Measurements from ENCODE around the gene PRELID3B.

PRELID3B gene

DNA sequence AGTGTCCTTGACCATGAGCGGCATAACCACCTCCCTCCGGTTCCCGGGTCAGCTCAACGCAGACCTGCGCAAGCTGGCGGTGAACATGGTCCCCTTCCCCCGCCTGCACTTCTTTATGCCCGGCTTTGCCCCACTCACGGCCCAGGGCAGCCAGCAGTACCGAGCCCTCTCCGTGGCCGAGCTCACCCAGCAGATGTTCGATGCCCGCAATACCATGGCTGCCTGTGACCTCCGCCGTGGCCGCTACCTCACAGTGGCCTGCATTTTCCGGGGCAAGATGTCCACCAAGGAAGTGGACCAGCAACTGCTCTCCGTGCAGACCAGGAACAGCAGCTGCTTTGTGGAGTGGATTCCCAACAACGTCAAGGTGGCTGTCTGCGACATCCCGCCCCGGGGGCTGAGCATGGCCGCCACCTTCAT lies 18.5 kb downstream of the PRELID3B start:
- TF ChIP-seq SPI1 (IDR thresholded peaks at IDR 0.05; ENCODE audit: borderline replicate concordance, low read depth) (no peak), GABPA (IDR thresholded peaks at IDR 0.05; ENCODE audit: low read depth) (no peak)
- no peak for DNase-seq (ENCODE audit: low read depth in 1 of 2, low spot score in 1 of 2)
- Histone ChIP-seq H3K27me3 (ENCODE audit: insufficient read depth, poor library complexity, severe bottlenecking) (no peaks in the 10 kb centered on the region), H3K27ac (replicated peaks) (no peak overlapping the region), H3K4me3 (replicated peaks; ENCODE audit: insufficient read depth, low read length) (no peak overlapping the region)

DNA sequence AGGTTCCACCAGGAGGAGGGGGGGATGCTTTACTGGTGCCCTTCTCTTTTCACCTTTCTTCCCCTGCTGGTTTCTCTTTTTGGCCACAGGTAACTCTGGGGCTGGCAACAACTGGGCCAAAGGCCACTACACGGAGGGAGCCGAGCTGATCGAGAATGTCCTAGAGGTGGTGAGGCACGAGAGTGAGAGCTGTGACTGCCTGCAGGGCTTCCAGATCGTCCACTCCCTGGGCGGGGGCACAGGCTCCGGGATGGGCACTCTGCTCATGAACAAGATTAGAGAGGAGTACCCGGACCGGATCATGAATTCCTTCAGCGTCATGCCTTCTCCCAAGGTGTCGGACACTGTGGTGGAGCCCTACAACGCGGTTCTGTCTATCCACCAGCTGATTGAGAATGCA lies 19.0 kb downstream of the PRELID3B start:
- H3K27ac ChIP-seq (replicated peaks): no peak overlapping the region
- no peak for TF ChIP-seq SPI1 (IDR thresholded peaks at IDR 0.05; ENCODE audit: borderline replicate concordance, low read depth)
- no peak for TF ChIP-seq GABPA (IDR thresholded peaks at IDR 0.05; ENCODE audit: low read depth)

DNA sequence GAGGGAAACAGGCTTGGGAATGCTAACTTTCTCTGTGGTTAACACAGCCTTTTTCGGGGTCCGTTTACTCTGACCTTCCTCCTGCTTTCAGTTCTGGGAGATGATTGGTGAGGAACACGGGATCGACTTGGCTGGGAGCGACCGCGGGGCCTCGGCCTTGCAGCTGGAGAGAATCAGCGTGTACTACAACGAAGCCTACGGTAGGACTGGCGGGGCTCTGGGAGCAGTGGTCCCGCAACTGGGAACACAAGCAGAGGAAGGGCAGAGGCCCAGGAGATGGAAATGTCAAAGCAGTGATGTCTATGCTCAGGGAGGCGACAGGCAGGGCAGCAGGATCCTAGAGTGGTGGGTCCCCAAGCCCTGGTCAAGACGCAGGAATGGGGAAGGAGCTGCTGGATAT lies 19.8 kb downstream of the PRELID3B start:
- TF ChIP-seq, protein P1, sequence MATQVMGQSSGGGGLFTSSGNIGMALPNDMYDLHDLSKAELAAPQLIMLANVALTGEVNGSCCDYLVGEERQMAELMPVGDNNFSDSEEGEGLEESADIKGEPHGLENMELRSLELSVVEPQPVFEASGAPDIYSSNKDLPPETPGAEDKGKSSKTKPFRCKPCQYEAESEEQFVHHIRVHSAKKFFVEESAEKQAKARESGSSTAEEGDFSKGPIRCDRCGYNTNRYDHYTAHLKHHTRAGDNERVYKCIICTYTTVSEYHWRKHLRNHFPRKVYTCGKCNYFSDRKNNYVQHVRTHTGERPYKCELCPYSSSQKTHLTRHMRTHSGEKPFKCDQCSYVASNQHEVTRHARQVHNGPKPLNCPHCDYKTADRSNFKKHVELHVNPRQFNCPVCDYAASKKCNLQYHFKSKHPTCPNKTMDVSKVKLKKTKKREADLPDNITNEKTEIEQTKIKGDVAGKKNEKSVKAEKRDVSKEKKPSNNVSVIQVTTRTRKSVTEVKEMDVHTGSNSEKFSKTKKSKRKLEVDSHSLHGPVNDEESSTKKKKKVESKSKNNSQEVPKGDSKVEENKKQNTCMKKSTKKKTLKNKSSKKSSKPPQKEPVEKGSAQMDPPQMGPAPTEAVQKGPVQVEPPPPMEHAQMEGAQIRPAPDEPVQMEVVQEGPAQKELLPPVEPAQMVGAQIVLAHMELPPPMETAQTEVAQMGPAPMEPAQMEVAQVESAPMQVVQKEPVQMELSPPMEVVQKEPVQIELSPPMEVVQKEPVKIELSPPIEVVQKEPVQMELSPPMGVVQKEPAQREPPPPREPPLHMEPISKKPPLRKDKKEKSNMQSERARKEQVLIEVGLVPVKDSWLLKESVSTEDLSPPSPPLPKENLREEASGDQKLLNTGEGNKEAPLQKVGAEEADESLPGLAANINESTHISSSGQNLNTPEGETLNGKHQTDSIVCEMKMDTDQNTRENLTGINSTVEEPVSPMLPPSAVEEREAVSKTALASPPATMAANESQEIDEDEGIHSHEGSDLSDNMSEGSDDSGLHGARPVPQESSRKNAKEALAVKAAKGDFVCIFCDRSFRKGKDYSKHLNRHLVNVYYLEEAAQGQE (IDR thresholded peaks at IDR 0.05; ENCODE audit: insufficient replicate concordance, low read depth): no peak
- TF ChIP-seq, protein P2, sequence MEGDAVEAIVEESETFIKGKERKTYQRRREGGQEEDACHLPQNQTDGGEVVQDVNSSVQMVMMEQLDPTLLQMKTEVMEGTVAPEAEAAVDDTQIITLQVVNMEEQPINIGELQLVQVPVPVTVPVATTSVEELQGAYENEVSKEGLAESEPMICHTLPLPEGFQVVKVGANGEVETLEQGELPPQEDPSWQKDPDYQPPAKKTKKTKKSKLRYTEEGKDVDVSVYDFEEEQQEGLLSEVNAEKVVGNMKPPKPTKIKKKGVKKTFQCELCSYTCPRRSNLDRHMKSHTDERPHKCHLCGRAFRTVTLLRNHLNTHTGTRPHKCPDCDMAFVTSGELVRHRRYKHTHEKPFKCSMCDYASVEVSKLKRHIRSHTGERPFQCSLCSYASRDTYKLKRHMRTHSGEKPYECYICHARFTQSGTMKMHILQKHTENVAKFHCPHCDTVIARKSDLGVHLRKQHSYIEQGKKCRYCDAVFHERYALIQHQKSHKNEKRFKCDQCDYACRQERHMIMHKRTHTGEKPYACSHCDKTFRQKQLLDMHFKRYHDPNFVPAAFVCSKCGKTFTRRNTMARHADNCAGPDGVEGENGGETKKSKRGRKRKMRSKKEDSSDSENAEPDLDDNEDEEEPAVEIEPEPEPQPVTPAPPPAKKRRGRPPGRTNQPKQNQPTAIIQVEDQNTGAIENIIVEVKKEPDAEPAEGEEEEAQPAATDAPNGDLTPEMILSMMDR (IDR thresholded peaks at IDR 0.05; ENCODE audit: insufficient read depth, low read length): no peak
- TF ChIP-seq GABPA (IDR thresholded peaks at IDR 0.05; ENCODE audit: low read depth) (no peak), POLR2AphosphoS5 (IDR thresholded peaks at IDR 0.05; ENCODE audit: low read depth) (no peak), SPI1 (IDR thresholded peaks at IDR 0.05; ENCODE audit: borderline replicate concordance, low read depth) (no peak)
- DNase-seq (ENCODE audit: low read depth in 1 of 2, low spot score in 1 of 2): no peak
- Histone ChIP-seq H3K27ac (replicated peaks) (no peak overlapping the region), H3K27me3 (ENCODE audit: insufficient read depth, poor library complexity, severe bottlenecking) (no peaks in the 10 kb centered on the region), H3K4me3 (replicated peaks; ENCODE audit: insufficient read depth, low read length) (no peak overlapping the region)

More for the DNA sequence above, 19.0 kb downstream of the PRELID3B start:
- no peak for DNase-seq (ENCODE audit: low read depth in 1 of 2, low spot score in 1 of 2)
- H3K27me3 ChIP-seq (ENCODE audit: insufficient read depth, poor library complexity, severe bottlenecking): no peaks in the 10 kb centered on the region
- H3K4me3 ChIP-seq (replicated peaks; ENCODE audit: insufficient read depth, low read length): no peak overlapping the region

DNA sequence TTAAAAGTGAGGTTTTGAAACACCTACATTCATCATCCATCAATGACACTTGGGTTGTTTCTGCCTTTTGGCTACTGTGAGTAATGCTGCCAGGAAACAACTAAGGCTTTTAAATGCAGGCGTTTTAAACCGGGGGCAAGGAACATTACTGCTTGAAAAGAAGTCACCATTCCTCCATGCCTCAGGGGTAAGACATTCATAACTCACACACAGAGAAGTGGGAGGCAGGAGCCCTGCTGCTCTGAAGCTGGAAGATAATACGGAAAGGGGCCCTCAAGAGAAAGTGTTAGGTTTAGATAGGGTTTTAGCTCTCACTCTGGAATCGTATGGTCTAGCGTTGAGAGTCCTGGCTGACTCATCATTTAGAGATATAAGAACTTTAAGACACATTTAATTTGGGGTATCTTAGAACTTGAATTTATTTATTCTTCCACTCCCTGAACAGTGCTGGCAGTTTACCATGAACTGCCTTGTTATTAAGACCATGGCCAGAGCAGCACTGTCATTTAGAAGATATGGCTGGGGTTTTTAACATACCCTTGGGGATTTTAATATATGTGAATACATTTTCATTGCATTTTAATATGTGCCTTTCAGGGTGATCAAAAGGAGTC lies 21.5 kb downstream of the PRELID3B start:
- TF ChIP-seq, protein P2 (IDR thresholded peaks at IDR 0.05; ENCODE audit: insufficient read depth, low read length): no peak
- TF ChIP-seq SPI1 (IDR thresholded peaks at IDR 0.05; ENCODE audit: borderline replicate concordance, low read depth) (no peak), POLR2AphosphoS5 (IDR thresholded peaks at IDR 0.05; ENCODE audit: low read depth) (no peak), GABPA (IDR thresholded peaks at IDR 0.05; ENCODE audit: low read depth) (no peak)
- TF ChIP-seq, protein P1 (IDR thresholded peaks at IDR 0.05; ENCODE audit: insufficient replicate concordance, low read depth): no peak
- Histone ChIP-seq H3K27me3 (ENCODE audit: insufficient read depth, poor library complexity, severe bottlenecking) (no peaks in the 10 kb centered on the region), H3K27ac (replicated peaks) (no peak overlapping the region), H3K4me3 (replicated peaks; ENCODE audit: insufficient read depth, low read length) (no peak overlapping the region)
- DNase-seq (ENCODE audit: low read depth in 1 of 2, low spot score in 1 of 2): no peak

DNA sequence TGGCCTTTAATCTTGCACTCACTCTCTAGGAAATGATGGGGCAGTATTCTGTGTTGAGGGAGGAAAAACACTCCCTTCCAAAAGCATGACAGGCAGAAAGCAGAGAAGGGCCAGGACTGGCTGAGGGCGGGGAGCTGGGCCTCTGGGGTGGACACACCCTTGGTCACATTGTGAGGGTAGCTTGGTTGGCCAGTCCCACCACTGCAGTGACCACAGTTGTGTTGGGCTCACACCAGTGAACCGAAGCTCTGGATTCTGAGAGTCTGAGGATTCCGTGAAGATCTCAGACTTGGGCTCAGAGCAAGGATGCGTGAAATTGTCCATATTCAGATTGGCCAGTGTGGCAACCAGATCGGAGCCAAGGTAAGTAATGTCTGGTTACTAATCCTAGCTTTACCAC lies 23.4 kb downstream of the PRELID3B start, which contains the start of gene TUBB1:
TSS of gene TUBB1 (plus strand) at position 213 of the 400 bp plus-strand sequence. CDS start at position 307, 94 bp downstream.
- H3K27me3 ChIP-seq (ENCODE audit: insufficient read depth, poor library complexity, severe bottlenecking): no peaks in the 10 kb centered on the region
- TF ChIP-seq, protein P2 (IDR thresholded peaks at IDR 0.05; ENCODE audit: insufficient read depth, low read length): no peak
- no peak for TF ChIP-seq GABPA (IDR thresholded peaks at IDR 0.05; ENCODE audit: low read depth)
- TF ChIP-seq, protein P1 (IDR thresholded peaks at IDR 0.05; ENCODE audit: insufficient replicate concordance, low read depth): no peak
- TF ChIP-seq POLR2AphosphoS5 (IDR thresholded peaks at IDR 0.05; ENCODE audit: low read depth): no peak
- no peak for TF ChIP-seq SPI1 (IDR thresholded peaks at IDR 0.05; ENCODE audit: borderline replicate concordance, low read depth)
- no peak for DNase-seq (ENCODE audit: low read depth in 1 of 2, low spot score in 1 of 2)

More for the DNA sequence above, 23.4 kb downstream of the PRELID3B start, which contains the start of gene TUBB1:
- H3K27ac ChIP-seq (replicated peaks): no peak within 1 kb of the TSS
- no peak within 1 kb of the TSS for H3K4me3 ChIP-seq (replicated peaks; ENCODE audit: insufficient read depth, low read length)

All from HL-60 (cell line).